HepG2 (cell line): Measurements from ENCODE around the gene RTN4. TPM values are rescaled to one million over a fixed set of nuclear protein-coding genes. Genes with fewer than 3 reads are reported as not detected.

Source experiments
- ATAC-seq: fragments of 200-7000 bp; cut with Tn5 transposase; 3 replicates; pipeline ENCODE4 v1.9.1; 2020; ENCODE audit warnings: mild to moderate bottlenecking, moderate library complexity
- BruUV-seq: library from RNA; stranded (reverse); fragments of 400-500 nt; replicated peaks from 2 replicates; lab custom pipeline; 2021; lab: Mats Ljungman, UMichigan
- CTCF ChIA-PET: fragments of 300-600 bp; formaldehyde crosslinking; extraction: SDS; loops from one replicate; lab custom pipeline; 2021; ENCODE audit warnings: low total read pairs, inconsistent platforms, low intra/inter-chr PET ratio; lab: Yijun Ruan, JAX
- POLR2A ChIA-PET: fragments of 350-600 bp; sonication (Branson Sonifier 250); formaldehyde crosslinking; loops from one replicate; lab custom pipeline; 2020; ENCODE audit warnings: antibody characterized with exemption, inconsistent platforms; lab: Yijun Ruan, JAX
- DNase-seq: peaks from one replicate; pipeline ENCODE4 v3.0.0-alpha.2; 2015; ENCODE audit warnings: low spot score
- FAIRE-seq: peaks from 3 replicates; lab custom pipeline; 2011; peaks lifted over from hg19 to GRCh38; lab: Jason Lieb, UNC
- H2AFZ ChIP-seq: one replicate; pipeline ENCODE4 v1.6.1; 2011; ENCODE audit warnings: low read length, inconsistent platforms
- H3K27ac ChIP-seq: fragments of 300-600 bp; 3 replicates; pipeline ENCODE4 v1.8.0; 2011; ENCODE audit warnings: mixed run types, mild to moderate bottlenecking, mixed read lengths, low read length, inconsistent platforms; ENCODE audit not compliant: insufficient read depth; ENCODE audit errors: extremely low read length
- H3K27me3 ChIP-seq, 2 experiments: fragments of 200-600 bp in 1 of 2; 2 replicates in 1 of 2; 3 replicates in 1 of 2; pipeline versions ENCODE4 v1.6.0 to v1.8.0; 2011; ENCODE audit warnings: low read length in 2 of 2, mild to moderate bottlenecking in 2 of 2, moderate library complexity in 2 of 2, inconsistent platforms in 1 of 2; ENCODE audit not compliant: insufficient read depth in 2 of 2, control insufficient read depth in 1 of 2
- H3K36me3 ChIP-seq, 2 experiments: fragments of 200-600 bp in 1 of 2; replicated peaks in 1 of 2; 2 replicates in 1 of 2; 3 replicates in 1 of 2; pipeline versions ENCODE4 v1.5.1 to v1.8.0; 2011; ENCODE audit warnings: low read length in 2 of 2, inconsistent platforms in 1 of 2; ENCODE audit not compliant: insufficient read depth in 2 of 2, control insufficient read depth in 1 of 2
- H3K4me1 ChIP-seq: 2 replicates; pipeline ENCODE4 v1.5.1; 2012; ENCODE audit warnings: low read length, inconsistent platforms; ENCODE audit not compliant: insufficient read depth
- H3K4me2 ChIP-seq: 2 replicates; pipeline ENCODE4 v1.6.0; 2011; ENCODE audit warnings: low read depth, low read length, inconsistent platforms
- H3K4me3 ChIP-seq, 3 experiments: fragments of 200-600 bp in 1 of 3; sonication (generic), shearing (Covaris generic) in 1 of 3; replicated peaks in 1 of 3; 2 replicates each; pipeline ENCODE4 v1.5.1; 2011 to 2016; ENCODE audit warnings: low read length in 3 of 3, inconsistent platforms in 2 of 3, low read depth in 2 of 3, mild to moderate bottlenecking in 2 of 3, control low read depth in 1 of 3, mixed read lengths in 1 of 3; ENCODE audit not compliant: insufficient read depth in 1 of 3
- H3K79me2 ChIP-seq: one replicate; pipeline ENCODE4 v1.6.1; 2011; ENCODE audit warnings: low read length, inconsistent platforms; ENCODE audit not compliant: insufficient read depth
- H3K9ac ChIP-seq: 2 replicates; pipeline ENCODE4 v1.6.0; 2011; ENCODE audit warnings: mild to moderate bottlenecking, low read depth, low read length, inconsistent platforms; ENCODE audit not compliant: insufficient read depth
- H3K9me3 ChIP-seq: 2 replicates; pipeline ENCODE4 v1.5.1; 2012; ENCODE audit warnings: mild to moderate bottlenecking, low read length
- H4K20me1 ChIP-seq: 2 replicates; pipeline ENCODE4 v1.6.0; 2011; ENCODE audit warnings: inconsistent platforms, mild to moderate bottlenecking, low read length, moderate library complexity; ENCODE audit not compliant: insufficient read depth
- ARNTL ChIP-seq: sonication (generic); formaldehyde crosslinking; IDR thresholded peaks from 2 replicates; pipeline ENCODE4 v1.4.0; 2020; ENCODE audit warnings: mild to moderate bottlenecking, missing genetic modification reagents
- FOSL1 ChIP-seq: sonication (generic); formaldehyde crosslinking; IDR thresholded peaks from 2 replicates; pipeline ENCODE4 v1.9.0; 2021; ENCODE audit warnings: missing genetic modification reagents, borderline replicate concordance
- FOSL2 ChIP-seq: sonication (generic); formaldehyde crosslinking; IDR thresholded peaks from 2 replicates; pipeline ENCODE4 v1.4.0; 2020; ENCODE audit warnings: missing genetic modification reagents
- GFI1 ChIP-seq: sonication (generic); formaldehyde crosslinking; IDR thresholded peaks from 2 replicates; pipeline ENCODE4 v1.5.0; 2020; ENCODE audit warnings: missing genetic modification reagents, mild to moderate bottlenecking, borderline replicate concordance
- HDAC1 ChIP-seq: sonication (generic); formaldehyde crosslinking; IDR thresholded peaks from 2 replicates; pipeline ENCODE4 v1.5.1; 2020; ENCODE audit warnings: mild to moderate bottlenecking, missing genetic modification reagents
- HNF4A ChIP-seq: sonication (generic); formaldehyde crosslinking; IDR thresholded peaks from 2 replicates; pipeline ENCODE4 v1.4.0; 2020; ENCODE audit warnings: missing genetic modification reagents
- HOXD1 ChIP-seq: sonication (generic); formaldehyde crosslinking; IDR thresholded peaks from 2 replicates; pipeline ENCODE4 v1.5.0; 2020; ENCODE audit warnings: missing genetic modification reagents
- KAT8 ChIP-seq: IDR thresholded peaks from 2 replicates; pipeline ENCODE4 v1.6.1; 2016; ENCODE audit warnings: missing genetic modification reagents, missing compliant biosample characterization
- LCORL ChIP-seq, 2 experiments: fragments of 450-650 bp in 1 of 2; sonication (generic) in 1 of 2; formaldehyde crosslinking in 1 of 2; IDR thresholded peaks; 2 replicates each; pipeline versions ENCODE4 v1.5.0 to v1.6.1; 2017 to 2020; ENCODE audit warnings: antibody characterized with exemption in 1 of 2, missing genetic modification reagents in 1 of 2
- MLX ChIP-seq: IDR thresholded peaks from 2 replicates; pipeline ENCODE4 v1.6.1; 2016
- PTBP1 ChIP-seq: fragments of 200-400 bp; formaldehyde crosslinking; IDR thresholded peaks from 2 replicates; pipeline ENCODE4 v1.6.1; 2018; ENCODE audit warnings: low read length, low read depth; ENCODE audit not compliant: poor library complexity, severe bottlenecking
- SIX4 ChIP-seq: sonication (generic); formaldehyde crosslinking; IDR thresholded peaks from 2 replicates; pipeline ENCODE4 v1.4.0; 2020; ENCODE audit warnings: missing genetic modification reagents
- SMAD3 ChIP-seq: sonication (generic); formaldehyde crosslinking; IDR thresholded peaks from 2 replicates; pipeline ENCODE4 v1.4.0; 2020; ENCODE audit warnings: missing genetic modification reagents
- SOX13 ChIP-seq, 3 experiments: fragments of 450-650 bp in 1 of 3; sonication (generic) in 1 of 3; formaldehyde crosslinking in 1 of 3; IDR thresholded peaks in 2 of 3; conservative IDR thresholded peaks in 1 of 3; 2 replicates each; pipeline versions ENCODE4 v1.5.0 to v1.6.1; 2016 to 2020; ENCODE audit warnings: antibody characterized with exemption in 1 of 3, mild to moderate bottlenecking in 1 of 3, missing compliant biosample characterization in 1 of 3, missing genetic modification reagents in 1 of 3, moderate library complexity in 1 of 3
- TCF7L2 ChIP-seq: IDR thresholded peaks from 2 replicates; pipeline ENCODE4 v1.6.1; 2011; ENCODE audit warnings: mild to moderate bottlenecking, low read depth, low read length, moderate library complexity
- TOE1 ChIP-seq: sonication (generic); formaldehyde crosslinking; IDR thresholded peaks from 2 replicates; pipeline ENCODE4 v1.4.0; 2020; ENCODE audit warnings: mild to moderate bottlenecking, missing genetic modification reagents
- WIZ ChIP-seq: sonication (generic); formaldehyde crosslinking; IDR thresholded peaks from 2 replicates; pipeline ENCODE4 v1.5.1; 2020; ENCODE audit warnings: mild to moderate bottlenecking, missing genetic modification reagents
- ZBTB7B ChIP-seq: sonication (generic); formaldehyde crosslinking; IDR thresholded peaks from 2 replicates; pipeline ENCODE4 v1.4.0; 2020; ENCODE audit warnings: missing genetic modification reagents
- ZEB1 ChIP-seq: IDR thresholded peaks from 2 replicates; pipeline ENCODE4 v1.6.1; 2012; ENCODE audit warnings: mild to moderate bottlenecking, low read depth, inconsistent platforms; ENCODE audit not compliant: insufficient replicate concordance
- ZNF230 ChIP-seq: sonication (generic); formaldehyde crosslinking; IDR thresholded peaks from 2 replicates; pipeline ENCODE4 v1.4.0; 2020; ENCODE audit warnings: mild to moderate bottlenecking, missing genetic modification reagents
- ZNF446 ChIP-seq: sonication (generic); formaldehyde crosslinking; IDR thresholded peaks from 2 replicates; pipeline ENCODE4 v1.5.0; 2020; ENCODE audit warnings: mild to moderate bottlenecking, missing genetic modification reagents
- ZNF652 ChIP-seq: IDR thresholded peaks from 2 replicates; pipeline ENCODE4 v1.6.1; 2016; ENCODE audit warnings: low read depth, borderline replicate concordance
- ZNF670 ChIP-seq: sonication (generic); formaldehyde crosslinking; IDR thresholded peaks from 2 replicates; pipeline ENCODE4 v1.8.0; 2022; ENCODE audit warnings: mild to moderate bottlenecking, missing genetic modification reagents, borderline replicate concordance
- ZNF781 ChIP-seq: sonication (generic); formaldehyde crosslinking; IDR thresholded peaks from 2 replicates; pipeline ENCODE4 v1.5.1; 2020; ENCODE audit warnings: borderline replicate concordance, mild to moderate bottlenecking, missing genetic modification reagents; ENCODE audit errors: not compliant biosample characterization
- WGBS: methylation state at CpG from one replicate; pipeline ENCODE4 v1.1.6; 2017; ENCODE audit warnings: low lambda C conversion rate; 5-methylcytosine and 5-hydroxymethylcytosine counted together
- in situ Hi-C: cut with HindIII; loops from 2 replicates; pipeline ENCODE4 v1.10.0; 2017; ENCODE audit warnings: low pct_unique_long_range_greater_than_20kb; ENCODE audit not compliant: extremely low pct_ligation_motif_present
- intact Hi-C: fragments of 100-400 bp; cut with micrococcal nuclease; formaldehyde crosslinking; loops from one replicate; pipeline ENCODE4 v1.10.0; 2022; ENCODE audit not compliant: unreplicated experiment
- polyA plus RNA-seq, 8 experiments: library from polyadenylated mRNA; depleted of rRNA in 3 of 8; stranded (reverse) in 7 of 8; unstranded in 1 of 8; fragments of >200 nt; fragmentation: Illumina TruSeq in 4 of 8; extraction: Trizol in 4 of 8; gene quantifications; 2 replicates each; pipeline versions ENCODE4 v1.2.1 to v1.2.3, GENCODE V29; 2011 to 2016; ENCODE audit warnings: low read depth in 4 of 8, missing spikeins in 1 of 8, mixed read lengths in 1 of 8; ENCODE audit not compliant: insufficient read depth in 1 of 8
- total RNA-seq, 5 experiments: library from RNA; depleted of rRNA; stranded (reverse); fragments of >200 nt; fragmentation: Illumina TruSeq; extraction: Trizol; gene quantifications; 2 replicates each; pipeline ENCODE4 v1.2.3, GENCODE V29; 2016; ENCODE audit warnings: low read depth in 1 of 5

Gene RTN4
- total and polyA plus RNA-seq, 2 of the 13 experiments (the other 11 are each of a cell fraction or from before 2014, with no cell fraction given), result 98.4 to 133 TPM

GRCh38 chr2:55051026-55051866 is 995 bp upstream of the RTN4 start:
- FAIRE-seq, result peak; percentile 48
- Histone ChIP-seq H3K4me1 (peaks cover 32% of the 10 kb centered on the region), H3K27me3 (no peaks in the 10 kb centered on the region; a peak in 1 of 5 replicates), H4K20me1 (peaks cover 17% of the 10 kb centered on the region), H3K79me2 (peaks cover 35% of the 10 kb centered on the region), H3K36me3 (no peaks in the 10 kb centered on the region), H3K4me2 (peak overlapping the region; percentile 88), H3K9me3 (no peaks in the 10 kb centered on the region), H3K4me3 (peak overlapping the region; percentile 87 to 97 (median 94)), H2AFZ (peak overlapping the region; percentile 30), H3K9ac (peak overlapping the region; percentile 74), H3K27ac (peak overlapping the region; percentile 81)
- in situ Hi-C loops, result no loop called here
- ChIA-PET POLR2A (interaction anchor here (0.6 to 2.6 kb wide), 26 partner anchors 7 to 468 kb away, joined by 3 to 18 read pairs (median 4); partner anchors contain the start of genes CCDC88A, CFAP36, CLHC1 and MTIF2), CTCF (interaction anchor here (1.3 kb wide), 1 partner anchor 36 kb away, joined by 4 read pairs; no protein-coding TSS in a partner anchor)
- peak; percentile 2; the same call in 2 of the 3 replicates for ATAC-seq
- WGBS, result 6% methylated on average over 9 of the region's 9 CpGs
- TSS peak; percentile 87 for BruUV-seq
- peak; percentile 80 for DNase-seq
- intact Hi-C loops, result loop anchor here (10.0 kb wide), 1 partner anchor 184 kb away; the partner anchor contains the start of genes CLHC1 and RPS27A
- TF ChIP-seq SIX4 (CRISPR knock-in tag), result 0 out of 2 replicates have a peak, but pooled peaks have one; percentile 8
- TF ChIP-seq TCF7L2, result no peak
- TF ChIP-seq LCORL (IDR thresholded peaks at IDR 0.05), result no peak
- TF ChIP-seq LCORL (CRISPR knock-in tag; IDR thresholded peaks at IDR 0.05), result peak; percentile 38; the same call in 1 of the 2 replicates
- peak; percentile 90 for TF ChIP-seq FOSL2 (CRISPR knock-in tag)
- 0 out of 2 replicates have a peak, but pooled peaks have one; percentile 5 for TF ChIP-seq ARNTL (CRISPR knock-in tag)
- TF ChIP-seq KAT8 (CRISPR knock-in tag), result no peak; the same call in 1 of the 2 replicates
- no peak for TF ChIP-seq SOX13 (IDR thresholded peaks at IDR 0.05)
- peak in 1 of 2 experiments; percentile 86; a peak in 1 of 4 replicates for TF ChIP-seq SOX13 (CRISPR knock-in tag; conservative IDR thresholded peaks at IDR 0.05 in 1 of 2, IDR thresholded peaks at IDR 0.05 in 1 of 2)
- 0 out of 2 replicates have a peak, but pooled peaks have one; percentile 67 for TF ChIP-seq ZNF670
- peak; percentile 38; the same call in 1 of the 2 replicates for TF ChIP-seq HNF4A (CRISPR knock-in tag)
- TF ChIP-seq ZEB1, result peak; percentile 76
- TF ChIP-seq ZNF652 (CRISPR knock-in tag), result no peak
- peak; percentile 4; the same call in 1 of the 2 replicates for TF ChIP-seq ZBTB7B (CRISPR knock-in tag)
- 0 out of 2 replicates have a peak, but pooled peaks have one; percentile 27 for TF ChIP-seq ZNF446
- peak; percentile 32; the same call in 1 of the 2 replicates for TF ChIP-seq HDAC1 (CRISPR knock-in tag)
- no peak; the same call in 1 of the 2 replicates for TF ChIP-seq WIZ
- no peak for TF ChIP-seq PTBP1
- TF ChIP-seq FOSL1 (CRISPR knock-in tag), result peak; percentile 56; the same call in 1 of the 2 replicates
- no peak for TF ChIP-seq TOE1
- 0 out of 2 replicates have a peak, but pooled peaks have one; percentile 11 for TF ChIP-seq MLX (CRISPR knock-in tag)
- TF ChIP-seq SMAD3 (CRISPR knock-in tag), result peak; percentile 31; the same call in 1 of the 2 replicates
- peak; percentile 63 for TF ChIP-seq ZNF781
- TF ChIP-seq GFI1 (CRISPR knock-in tag), result peak; percentile 68; the same call in 1 of the 2 replicates
- no peak for TF ChIP-seq ZNF230 (CRISPR knock-in tag)
- no peak for TF ChIP-seq HOXD1
